CD14-positive monocyte (primary cell): ENCODE results near the gene RNASE7. TPM values are rescaled to one million over a fixed set of nuclear protein-coding genes. Genes with fewer than 3 reads are reported as not detected.

Experiments
- DNase-seq, 3 donors: peaks; one replicate each; pipeline ENCODE4 v3.0.0-alpha.2; 2011 to 2022
- H2AFZ ChIP-seq: 2 replicates; pipeline ENCODE4 v1.6.0; 2012; ENCODE audit warnings: mild to moderate bottlenecking, low read depth, low read length, inconsistent platforms; ENCODE audit not compliant: insufficient read depth, poor library complexity, severe bottlenecking
- H3K27ac ChIP-seq, 2 donors: 1 replicate in 1 of 2; 2 replicates in 1 of 2; pipeline ENCODE4 v1.5.1; 2012 to 2013; ENCODE audit warnings: low read length in 2 of 2, control low read depth in 1 of 2, inconsistent platforms in 1 of 2, low read depth in 1 of 2, mild to moderate bottlenecking in 1 of 2
- H3K27me3 ChIP-seq, 2 donors: one replicate each; pipeline versions ENCODE4 v1.6.0 to v1.6.1; 2011 to 2013; ENCODE audit warnings: low read length in 2 of 2; ENCODE audit not compliant: control insufficient read depth in 2 of 2, insufficient read depth in 2 of 2
- H3K36me3 ChIP-seq, 2 donors: replicated peaks in 1 of 2; 1 replicate in 1 of 2; 2 replicates in 1 of 2; pipeline versions ENCODE4 v1.5.1 to v1.6.1; 2012 to 2013; ENCODE audit warnings: low read length in 2 of 2, control low read depth in 1 of 2, inconsistent platforms in 1 of 2, mild to moderate bottlenecking in 1 of 2; ENCODE audit not compliant: insufficient read depth in 2 of 2, control insufficient read depth in 1 of 2
- H3K4me1 ChIP-seq, 2 donors: 1 replicate in 1 of 2; 2 replicates in 1 of 2; pipeline versions ENCODE4 v1.5.1 to v1.6.1; 2012 to 2013; ENCODE audit warnings: low read length in 2 of 2, control low read depth in 1 of 2, inconsistent platforms in 1 of 2, mild to moderate bottlenecking in 1 of 2, moderate library complexity in 1 of 2; ENCODE audit not compliant: insufficient read depth in 2 of 2, control insufficient read depth in 1 of 2
- H3K4me2 ChIP-seq: replicated peaks from 2 replicates; pipeline ENCODE3; 2012; ENCODE audit warnings: low read length, moderate library complexity, mild to moderate bottlenecking; ENCODE audit not compliant: poor library complexity, severe bottlenecking; ENCODE audit errors: extremely low read depth
- H3K4me3 ChIP-seq, 3 experiments: fragments of 200-600 bp in 1 of 3; sonication (generic) in 1 of 3; replicated peaks in 1 of 3; 1 replicate in 2 of 3; 2 replicates in 1 of 3; pipeline ENCODE4 v1.5.1; 2011 to 2013; ENCODE audit warnings: low read length in 3 of 3, mild to moderate bottlenecking in 3 of 3, control low read depth in 2 of 3, low read depth in 2 of 3, inconsistent platforms in 1 of 3, moderate library complexity in 1 of 3
- H3K79me2 ChIP-seq: 2 replicates; pipeline ENCODE4 v1.6.0; 2012; ENCODE audit warnings: mild to moderate bottlenecking, control low read depth, inconsistent platforms, low read length, moderate library complexity; ENCODE audit not compliant: insufficient read depth
- H3K9ac ChIP-seq: 2 replicates; pipeline ENCODE4 v1.6.0; 2017; ENCODE audit warnings: low read length, mild to moderate bottlenecking; ENCODE audit not compliant: insufficient read depth, poor library complexity, severe bottlenecking
- H3K9me3 ChIP-seq, 2 donors: replicated peaks in 1 of 2; 1 replicate in 1 of 2; 2 replicates in 1 of 2; pipeline versions ENCODE4 v1.5.1 to v1.6.1; 2012 to 2013; ENCODE audit warnings: low read length in 2 of 2, control low read depth in 1 of 2; ENCODE audit not compliant: control insufficient read depth in 1 of 2, insufficient read depth in 1 of 2
- H4K20me1 ChIP-seq: 2 replicates; pipeline ENCODE4 v1.6.0; 2012; ENCODE audit warnings: mild to moderate bottlenecking, low read length, control low read depth, moderate library complexity; ENCODE audit not compliant: insufficient read depth
- H3K27ac Mint-ChIP-seq, 7 donors: one replicate each; pipeline ENCODE4 v1.8.0; 2020; ENCODE audit warnings: mild to moderate bottlenecking in 7 of 7, mixed read lengths in 7 of 7, moderate library complexity in 6 of 7, inconsistent platforms in 2 of 7
- H3K27me3 Mint-ChIP-seq, 3 donors: one replicate each; pipeline ENCODE4 v1.8.0; 2021 to 2022; ENCODE audit warnings: low read depth in 3 of 3, mild to moderate bottlenecking in 3 of 3, mixed read lengths in 3 of 3, moderate library complexity in 3 of 3, inconsistent platforms in 1 of 3
- H3K36me3 Mint-ChIP-seq, 2 donors: one replicate each; pipeline ENCODE4 v1.8.0; 2020; ENCODE audit warnings: mixed read lengths in 2 of 2, inconsistent platforms in 1 of 2, mild to moderate bottlenecking in 1 of 2
- H3K4me1 Mint-ChIP-seq: one replicate; pipeline ENCODE4 v1.8.0; 2020; ENCODE audit warnings: mild to moderate bottlenecking, mixed read lengths
- H3K4me3 Mint-ChIP-seq, 2 donors: one replicate each; pipeline ENCODE4 v1.8.0; 2020; ENCODE audit warnings: mild to moderate bottlenecking in 2 of 2, mixed read lengths in 2 of 2, moderate library complexity in 1 of 2
- H3K9me3 Mint-ChIP-seq, 7 donors: one replicate each; pipeline ENCODE4 v1.8.0; 2020 to 2022; ENCODE audit warnings: mixed read lengths in 7 of 7, mild to moderate bottlenecking in 6 of 7, moderate library complexity in 6 of 7, inconsistent platforms in 2 of 7
- CTCF ChIP-seq: fragments of 200-600 bp; IDR thresholded peaks from one replicate; pipeline ENCODE4 v1.8.0; 2022; ENCODE audit warnings: antibody characterized with exemption, mild to moderate bottlenecking
- WGBS: methylation state at CpG from one replicate; pipeline ENCODE4 v1.1.5; 2013; ENCODE audit warnings: missing lambda C conversion rate; ENCODE audit not compliant: insufficient coverage; 5-methylcytosine and 5-hydroxymethylcytosine counted together
- intact Hi-C, 2 donors: fragments of 100-400 bp; cut with micrococcal nuclease; formaldehyde crosslinking; loops; one replicate each; pipeline versions ENCODE4 v1.15.0 to v1.15.1; 2023
- polyA plus RNA-seq, 3 donors: library from polyadenylated mRNA; depleted of rRNA in 1 of 3; unstranded in 2 of 3; stranded (reverse) in 1 of 3; fragments of 300-500 nt in 2 of 3; fragments of >200 nt in 1 of 3; fragmentation: Illumina TruSeq in 2 of 3; gene quantifications; 1 replicate in 2 of 3; 2 replicates in 1 of 3; pipeline ENCODE4 v1.2.3, GENCODE V29; 2012 to 2021

Gene RNASE7
- polyA plus RNA-seq, 3 donors: not detected

DNA sequence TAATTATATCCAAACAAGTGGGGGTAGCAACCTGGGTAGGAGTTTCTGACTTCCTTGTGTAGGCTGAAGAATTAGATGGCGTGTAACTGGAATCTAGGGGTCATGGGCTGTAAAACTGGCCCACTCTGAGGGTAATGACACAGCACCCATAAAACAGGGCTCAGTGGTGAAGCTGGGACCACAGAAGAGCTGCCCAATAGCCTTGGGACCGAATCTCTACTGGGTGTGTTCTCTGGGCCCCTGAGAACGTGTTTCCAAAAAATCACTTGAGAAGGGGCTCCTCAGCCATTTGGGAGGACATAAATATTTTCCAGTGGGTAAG lies 19.1 kb downstream of the RNASE7 start:
- Mint-ChIP-seq H3K4me1 (no peaks in the 10 kb centered on the region), H3K36me3 (no peaks in the 10 kb centered on the region), H3K4me3 (no peak overlapping the region), H3K27ac (no peak overlapping the region), H3K9me3 (peaks cover 0 to 2% (median 0%) of the 10 kb centered on the region in 7 donors), H3K27me3 (peaks cover 11 to 17% (median 15%) of the 10 kb centered on the region in 3 donors)
- TF ChIP-seq CTCF: no peak
- H3K79me2 ChIP-seq: no peaks in the 10 kb centered on the region
- no peak overlapping the region for H2AFZ ChIP-seq
- DNase-seq: no peak
- H3K9me3 ChIP-seq: no peaks in the 10 kb centered on the region
- intact Hi-C loops: loop anchor here in 1 of 2 donors (10.0 kb wide), 1 partner anchor 47 kb away; no protein-coding TSS in a partner anchor
- no peaks in the 10 kb centered on the region for H3K4me1 ChIP-seq
- H3K27ac ChIP-seq: no peak overlapping the region
- H3K27me3 ChIP-seq: peaks cover 0 to 8% of the 10 kb centered on the region in 2 donors
- H4K20me1 ChIP-seq: no peaks in the 10 kb centered on the region
- no peak overlapping the region for H3K4me2 ChIP-seq
- no peaks in the 10 kb centered on the region for H3K36me3 ChIP-seq
- 100% methylated on average over 2 of the region's 3 CpGs for WGBS
- no peak overlapping the region for H3K9ac ChIP-seq
- no peak overlapping the region for H3K4me3 ChIP-seq

DNA sequence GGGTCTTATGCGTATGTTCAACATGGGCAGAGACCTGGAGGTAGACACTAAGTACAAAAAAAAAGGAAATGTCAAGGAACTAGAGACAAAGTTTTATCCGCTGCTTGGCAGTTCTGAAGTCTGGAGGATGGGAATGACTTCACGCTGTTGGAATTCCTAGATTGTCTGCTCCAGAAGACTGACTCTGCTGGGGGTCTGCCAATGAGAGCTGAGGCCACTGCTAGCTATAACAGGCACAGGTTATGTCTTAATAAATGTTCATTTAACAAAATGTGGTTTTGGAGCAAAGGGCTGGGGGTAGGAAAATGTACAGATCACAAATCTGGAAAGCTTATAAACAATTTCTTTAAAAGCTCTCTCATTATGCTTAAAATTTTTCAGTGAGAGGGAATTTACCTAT lies 21.3 kb downstream of the RNASE7 start:
- WGBS: 95% methylated on average over 3 of the region's 3 CpGs
- no peak overlapping the region for H3K9ac ChIP-seq
- H3K4me3 ChIP-seq: no peak overlapping the region
- intact Hi-C loops: loop anchor here in 1 of 2 donors (10.0 kb wide), 1 partner anchor 49 kb away; no protein-coding TSS in a partner anchor
- no peak for DNase-seq
- no peak overlapping the region for H3K27ac Mint-ChIP-seq
- peaks cover 0 to 2% (median 0%) of the 10 kb centered on the region in 7 donors for H3K9me3 Mint-ChIP-seq
- no peak overlapping the region for H2AFZ ChIP-seq
- peaks cover 3% of the 10 kb centered on the region for H3K4me1 Mint-ChIP-seq
- peaks cover 8 to 20% (median 16%) of the 10 kb centered on the region in 3 donors for H3K27me3 Mint-ChIP-seq
- peaks cover 0 to under 1% of the 10 kb centered on the region in 2 donors for H3K36me3 Mint-ChIP-seq
- peaks cover 1% of the 10 kb centered on the region in 2 donors for H3K4me1 ChIP-seq
- no peaks in the 10 kb centered on the region for H3K9me3 ChIP-seq
- no peaks in the 10 kb centered on the region for H3K36me3 ChIP-seq
- no peak overlapping the region for H3K27ac ChIP-seq
- no peaks in the 10 kb centered on the region for H3K79me2 ChIP-seq
- H4K20me1 ChIP-seq: no peaks in the 10 kb centered on the region
- H3K4me3 Mint-ChIP-seq: no peak overlapping the region
- peaks cover 0 to 14% of the 10 kb centered on the region in 2 donors for H3K27me3 ChIP-seq
- H3K4me2 ChIP-seq: no peak overlapping the region
- no peak for TF ChIP-seq CTCF
